HL-60 (cell line): ENCODE measurements around the gene LIPC.

Experiments used
- CTCF ChIP-seq: IDR thresholded peaks from one replicate; pipeline ENCODE4 v1.5.1; 2011; ENCODE audit warnings: low read length, control low read depth, inconsistent platforms; ENCODE audit not compliant: insufficient read depth
- REST ChIP-seq: IDR thresholded peaks from 2 replicates; pipeline ENCODE4 v1.6.1; 2012; ENCODE audit warnings: low read depth; ENCODE audit not compliant: insufficient replicate concordance

- TF ChIP-seq CTCF (no peak), REST (no peak)
Measured at GRCh38 chr15:58423831-58424608, 7.8 kb upstream of the LIPC start.
